Trophoblast cell (in vitro differentiated cells and primary cell): Measurements from ENCODE around the gene UBR4.

Source experiments
- DNase-seq, 2 donors: peaks; one replicate each; pipeline ENCODE4 v3.0.0-alpha.2; 2016
- H2AFZ ChIP-seq: 2 replicates; pipeline ENCODE4 v1.6.1; 2013; ENCODE audit warnings: low read length, moderate library complexity, mild to moderate bottlenecking; ENCODE audit not compliant: insufficient read depth, poor library complexity
- H2AK5ac ChIP-seq: 2 replicates; pipeline ENCODE4 v1.6.1; 2013; ENCODE audit warnings: mild to moderate bottlenecking, low read length
- H2BK120ac ChIP-seq: 2 replicates; pipeline ENCODE4 v1.6.1; 2013; ENCODE audit warnings: low read length, mild to moderate bottlenecking, moderate library complexity; ENCODE audit not compliant: insufficient read depth, poor library complexity
- H2BK12ac ChIP-seq: 2 replicates; pipeline ENCODE4 v1.6.1; 2013; ENCODE audit warnings: mild to moderate bottlenecking, low read length, moderate library complexity
- H2BK5ac ChIP-seq: 2 replicates; pipeline ENCODE4 v1.6.1; 2013; ENCODE audit warnings: low read length, low read depth, moderate library complexity, mild to moderate bottlenecking; ENCODE audit not compliant: poor library complexity
- H3K14ac ChIP-seq: 2 replicates; pipeline ENCODE4 v1.6.1; 2013; ENCODE audit warnings: mild to moderate bottlenecking, low read length
- H3K18ac ChIP-seq: 2 replicates; pipeline ENCODE4 v1.6.1; 2013; ENCODE audit warnings: mild to moderate bottlenecking, low read length
- H3K23ac ChIP-seq: 2 replicates; pipeline ENCODE4 v1.6.1; 2013; ENCODE audit warnings: low read length
- H3K27ac ChIP-seq: 2 replicates; pipeline ENCODE4 v1.5.1; 2013; ENCODE audit warnings: low read depth, mild to moderate bottlenecking, inconsistent platforms, low read length, moderate library complexity
- H3K27me3 ChIP-seq: 2 replicates; pipeline ENCODE4 v1.6.1; 2013; ENCODE audit warnings: inconsistent platforms, mild to moderate bottlenecking, low read length, moderate library complexity; ENCODE audit not compliant: insufficient read depth
- H3K36me3 ChIP-seq, 2 experiments: 1 replicate in 1 of 2; 2 replicates in 1 of 2; pipeline ENCODE4 v1.6.1; 2013; ENCODE audit warnings: low read length in 2 of 2, mild to moderate bottlenecking in 2 of 2, moderate library complexity in 1 of 2; ENCODE audit not compliant: insufficient read depth in 2 of 2, control insufficient read depth in 1 of 2
- H3K4ac ChIP-seq: 2 replicates; pipeline ENCODE4 v1.6.1; 2013; ENCODE audit warnings: low read depth, mild to moderate bottlenecking, low read length, moderate library complexity
- H3K4me1 ChIP-seq, 2 experiments: 1 replicate in 1 of 2; 2 replicates in 1 of 2; pipeline ENCODE4 v1.6.1; 2013; ENCODE audit warnings: low read length in 2 of 2, mild to moderate bottlenecking in 2 of 2, moderate library complexity in 1 of 2; ENCODE audit not compliant: insufficient read depth in 2 of 2, control insufficient read depth in 1 of 2
- H3K4me2 ChIP-seq: 2 replicates; pipeline ENCODE4 v1.6.1; 2013; ENCODE audit warnings: inconsistent platforms, mild to moderate bottlenecking, low read length, moderate library complexity
- H3K4me3 ChIP-seq: 2 replicates; pipeline ENCODE4 v1.5.1; 2013; ENCODE audit warnings: mild to moderate bottlenecking, low read depth, low read length, inconsistent platforms
- H3K79me1 ChIP-seq: one replicate; pipeline ENCODE4 v1.6.1; 2013; ENCODE audit warnings: low read length
- H3K79me2 ChIP-seq: 2 replicates; pipeline ENCODE4 v1.6.1; 2013; ENCODE audit warnings: low read length, mild to moderate bottlenecking; ENCODE audit not compliant: control insufficient read depth, insufficient read depth, poor library complexity
- H3K9ac ChIP-seq: 2 replicates; pipeline ENCODE4 v1.6.1; 2013; ENCODE audit warnings: mild to moderate bottlenecking, low read length
- H3K9me3 ChIP-seq: 2 replicates; pipeline ENCODE4 v1.6.1; 2013; ENCODE audit warnings: low read depth, mild to moderate bottlenecking, control low read depth, inconsistent platforms, low read length; ENCODE audit not compliant: insufficient read depth
- H4K12ac ChIP-seq: 2 replicates; pipeline ENCODE4 v1.6.1; 2013; ENCODE audit warnings: low read depth, mild to moderate bottlenecking, low read length, moderate library complexity
- H4K8ac ChIP-seq: 2 replicates; pipeline ENCODE4 v1.6.1; 2013; ENCODE audit warnings: low read depth, mild to moderate bottlenecking, low read length, moderate library complexity
- H4K91ac ChIP-seq: one replicate; pipeline ENCODE4 v1.6.1; 2013; ENCODE audit warnings: low read depth, mild to moderate bottlenecking, low read length, moderate library complexity
- WGBS: extraction: QIAGEN DNeasy Blood & Tissue Kit; methylation state at CpG from one replicate; pipeline ENCODE4 v1.1.7; 2013; ENCODE audit warnings: missing lambda C conversion rate; ENCODE audit not compliant: insufficient read length, insufficient coverage; ENCODE audit errors: extremely low coverage; 5-methylcytosine and 5-hydroxymethylcytosine counted together

Gene UBR4

DNA sequence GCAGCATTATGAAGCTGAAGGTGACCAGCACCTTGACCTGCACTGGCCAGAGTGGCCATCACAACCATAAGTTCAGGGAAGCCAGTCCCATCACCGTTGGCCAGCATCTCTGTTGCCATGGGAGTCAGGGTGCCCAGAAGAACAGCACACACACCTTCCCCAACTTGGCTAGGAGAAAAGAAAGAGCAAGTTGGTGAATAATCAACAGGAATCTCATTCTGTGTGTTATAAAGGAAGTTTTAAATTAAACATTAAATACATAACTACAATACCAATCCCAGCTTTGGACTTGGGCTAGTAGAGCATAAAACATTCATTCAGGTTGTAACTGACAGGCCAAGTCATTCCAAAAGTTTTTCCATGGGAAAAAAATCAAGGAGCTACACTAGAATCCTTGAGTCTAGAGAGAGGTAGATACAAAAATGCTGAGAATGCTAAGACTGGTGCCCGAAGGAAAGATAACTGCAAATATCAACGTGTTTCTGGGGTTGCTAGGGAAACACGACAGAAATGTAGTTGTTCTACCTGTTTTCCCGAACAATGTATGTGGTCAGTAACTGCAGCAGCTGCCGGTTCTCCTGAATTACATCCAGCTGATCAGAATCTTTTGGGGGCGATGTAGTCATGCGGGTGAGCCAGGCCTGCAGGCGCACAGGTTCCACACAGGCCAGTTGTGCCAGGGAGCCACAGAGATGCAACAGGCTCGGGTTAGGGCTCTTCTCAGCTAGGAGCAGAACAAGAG lies 45.6 kb downstream of the UBR4 start:
- H3K79me1 ChIP-seq = peaks cover 9% of the 10 kb centered on the region

GRCh38 chr1:19163261-19163660 lies 46.8 kb downstream of the UBR4 start:
- Histone ChIP-seq H3K4me2 (no peak overlapping the region), H3K18ac (no peak overlapping the region), H4K12ac (no peak overlapping the region), H3K79me2 (no peaks in the 10 kb centered on the region), H3K27me3 (no peaks in the 10 kb centered on the region), H3K4me1 (peaks cover 6 to 19% of the 10 kb centered on the region in 2 experiments), H2BK12ac (no peak overlapping the region), H3K79me1 (peaks cover 9% of the 10 kb centered on the region), H2BK5ac (no peak overlapping the region), H2AFZ (no peak overlapping the region), H3K9me3 (peaks cover 1% of the 10 kb centered on the region), H3K14ac (no peak overlapping the region), H3K23ac (no peak overlapping the region), H4K91ac (no peak overlapping the region), H3K27ac (no peak overlapping the region), H3K4me3 (no peak overlapping the region), H3K4ac (no peak overlapping the region), H4K8ac (no peak overlapping the region), H3K36me3 (peaks cover 36 to 57% of the 10 kb centered on the region in 2 experiments), H3K9ac (no peak overlapping the region), H2BK120ac (no peak overlapping the region), H2AK5ac (no peak overlapping the region)
- no CpG with 5 or more reads among the region's 1 CpG for WGBS
- no peak for DNase-seq

More for the DNA sequence above, 45.6 kb downstream of the UBR4 start:
- peaks cover 30 to 55% of the 10 kb centered on the region in 2 experiments for H3K36me3 ChIP-seq
- H3K14ac ChIP-seq = peak overlapping the region; percentile 65
- H3K27me3 ChIP-seq = no peaks in the 10 kb centered on the region
- H3K9ac ChIP-seq = no peak overlapping the region
- peak overlapping the region; percentile 20 for H3K4me2 ChIP-seq
- no peak overlapping the region for H2AFZ ChIP-seq
- peak overlapping the region; percentile 44 for H2BK12ac ChIP-seq
- H4K91ac ChIP-seq = peak overlapping the region; percentile 71
- peaks cover 6 to 19% of the 10 kb centered on the region in 2 experiments for H3K4me1 ChIP-seq
- H3K4me3 ChIP-seq = peak overlapping the region; percentile 33
- no peak overlapping the region for H3K23ac ChIP-seq
- H2BK5ac ChIP-seq = peak overlapping the region; percentile 55
- H3K4ac ChIP-seq = no peak overlapping the region
- no peak overlapping the region for H3K18ac ChIP-seq
- H3K9me3 ChIP-seq = peaks cover 1% of the 10 kb centered on the region
- peak overlapping the region; percentile 5 for H4K8ac ChIP-seq
- DNase-seq = peak; percentile 95 to 99
- H3K79me2 ChIP-seq = no peaks in the 10 kb centered on the region
- peak overlapping the region; percentile 80 for H3K27ac ChIP-seq
- H4K12ac ChIP-seq = no peak overlapping the region
- peak overlapping the region; percentile 82 for H2AK5ac ChIP-seq
- no CpG with 5 or more reads among the region's 10 CpGs for WGBS
- H2BK120ac ChIP-seq = peak overlapping the region; percentile 58

GRCh38 chr1:19160831-19161230 lies 49.2 kb downstream of the UBR4 start:
- H4K12ac ChIP-seq = no peak overlapping the region
- H3K9me3 ChIP-seq = peaks cover 1% of the 10 kb centered on the region
- H3K4me2 ChIP-seq = no peak overlapping the region
- H2AFZ ChIP-seq = no peak overlapping the region
- no peak overlapping the region for H2AK5ac ChIP-seq
- H3K18ac ChIP-seq = no peak overlapping the region
- H3K27ac ChIP-seq = no peak overlapping the region
- no peak overlapping the region for H4K91ac ChIP-seq
- H3K4me1 ChIP-seq = peaks cover 6 to 17% of the 10 kb centered on the region in 2 experiments
- H2BK12ac ChIP-seq = no peak overlapping the region
- H2BK120ac ChIP-seq = no peak overlapping the region
- no peaks in the 10 kb centered on the region for H3K27me3 ChIP-seq
- no peaks in the 10 kb centered on the region for H3K79me2 ChIP-seq
- WGBS = no CpG with 5 or more reads among the region's 7 CpGs
- DNase-seq = no peak
- H3K79me1 ChIP-seq = peaks cover 9% of the 10 kb centered on the region
- H4K8ac ChIP-seq = no peak overlapping the region
- no peak overlapping the region for H3K4ac ChIP-seq
- peak overlapping the region; percentile 5 for H3K9ac ChIP-seq
- H3K36me3 ChIP-seq = peaks cover 38 to 62% of the 10 kb centered on the region in 2 experiments
- no peak overlapping the region for H3K14ac ChIP-seq
- H3K23ac ChIP-seq = no peak overlapping the region
- no peak overlapping the region for H3K4me3 ChIP-seq
- H2BK5ac ChIP-seq = no peak overlapping the region

GRCh38 chr1:19157653-19158052 lies 52.4 kb downstream of the UBR4 start:
- Histone ChIP-seq H4K12ac (no peak overlapping the region), H3K14ac (no peak overlapping the region), H2AK5ac (peak overlapping the region; percentile 9), H3K18ac (peak overlapping the region; percentile 56), H3K23ac (no peak overlapping the region), H2AFZ (no peak overlapping the region), H3K79me1 (no peaks in the 10 kb centered on the region), H4K8ac (peak overlapping the region; percentile 44), H3K36me3 (peaks cover 48 to 81% of the 10 kb centered on the region in 2 experiments), H3K27me3 (no peaks in the 10 kb centered on the region), H3K4me2 (no peak overlapping the region), H3K4me1 (no peaks in the 10 kb centered on the region), H3K9ac (no peak overlapping the region), H4K91ac (no peak overlapping the region), H3K9me3 (peaks cover 3% of the 10 kb centered on the region), H3K4ac (no peak overlapping the region), H3K4me3 (no peak overlapping the region), H3K79me2 (no peaks in the 10 kb centered on the region), H2BK5ac (no peak overlapping the region), H2BK120ac (no peak overlapping the region), H3K27ac (no peak overlapping the region), H2BK12ac (no peak overlapping the region)
- no peak for DNase-seq
- no CpG with 5 or more reads among the region's 8 CpGs for WGBS
